SK-N-SH (cell line): ENCODE data around the gene RELT. TPM values are rescaled to one million over a fixed set of nuclear protein-coding genes. Genes with fewer than 3 reads are reported as not detected.

ENCODE experiments used
- CTCF ChIA-PET: fragments of 300-600, 350-600 bp; formaldehyde crosslinking; extraction: SDS; loops from one replicate; lab custom pipeline; 2021; lab: Yijun Ruan, JAX
- POLR2A ChIA-PET: fragments of 350-600 bp; sonication (Branson Sonifier 250); formaldehyde crosslinking; extraction: SDS; loops from one replicate; lab custom pipeline; 2020; ENCODE audit warnings: antibody characterized with exemption, inconsistent platforms; lab: Yijun Ruan, JAX
- DNase-seq: peaks from one replicate; pipeline ENCODE4 v3.0.0; 2012
- H2AFZ ChIP-seq: fragments of 200-600 bp; sonication (generic); 2 replicates; pipeline ENCODE4 v1.8.1; 2016; ENCODE audit warnings: antibody characterized with exemption, mild to moderate bottlenecking, low read depth
- H3F3A ChIP-seq: fragments of 200-600 bp; sonication (generic); replicated peaks from 2 replicates; pipeline ENCODE3; 2016; ENCODE audit warnings: antibody characterized with exemption, mild to moderate bottlenecking; ENCODE audit not compliant: insufficient read depth
- H3K27ac ChIP-seq, 2 experiments: fragments of 200-500 bp in 1 of 2; fragments of 200-600 bp in 1 of 2; sonication (Bioruptor generic) in 1 of 2; sonication (generic), shearing (Covaris generic) in 1 of 2; 2 replicates each; pipeline versions ENCODE4 v1.5.1 to v1.6.1; 2014 to 2016; ENCODE audit warnings: low read depth in 2 of 2, inconsistent platforms in 1 of 2, low read length in 1 of 2, mild to moderate bottlenecking in 1 of 2, mixed read lengths in 1 of 2
- H3K27me3 ChIP-seq: fragments of 200-600 bp; sonication (generic), shearing (Covaris generic); 2 replicates; pipeline ENCODE4 v1.6.1; 2016; ENCODE audit warnings: mixed run types; ENCODE audit not compliant: insufficient read depth
- H3K36me3 ChIP-seq, 2 experiments: fragments of 200-500 bp in 1 of 2; fragments of 200-600 bp in 1 of 2; sonication (Bioruptor generic) in 1 of 2; sonication (generic) in 1 of 2; replicated peaks in 1 of 2; 2 replicates each; pipeline versions ENCODE3 to v1.5.1; 2014 to 2016; ENCODE audit warnings: low read length in 1 of 2, mild to moderate bottlenecking in 1 of 2; ENCODE audit not compliant: insufficient read depth in 2 of 2, control insufficient read depth in 1 of 2
- H3K4me1 ChIP-seq, 2 experiments: fragments of 200-500 bp in 1 of 2; fragments of 200-600 bp in 1 of 2; sonication (Bioruptor generic) in 1 of 2; sonication (generic), shearing (Covaris generic) in 1 of 2; 2 replicates each; pipeline versions ENCODE4 v1.5.1 to v1.6.1; 2014 to 2016; ENCODE audit warnings: low read depth in 1 of 2, low read length in 1 of 2, mixed run types in 1 of 2; ENCODE audit not compliant: insufficient read depth in 2 of 2, control insufficient read depth in 1 of 2
- H3K4me2 ChIP-seq: fragments of 200-600 bp; sonication (generic), shearing (Covaris generic); 2 replicates; pipeline ENCODE4 v1.6.1; 2017; ENCODE audit warnings: mixed run types
- H3K4me3 ChIP-seq, 2 experiments: fragments of 200-500 bp in 1 of 2; fragments of 200-600 bp in 1 of 2; sonication (Bioruptor generic) in 1 of 2; sonication (generic), shearing (Covaris generic) in 1 of 2; 2 replicates each; pipeline versions ENCODE4 v1.5.1 to v1.8.1; 2014 to 2016; ENCODE audit warnings: low read depth in 2 of 2, inconsistent platforms in 1 of 2, low read length in 1 of 2, mild to moderate bottlenecking in 1 of 2, mixed read lengths in 1 of 2, moderate library complexity in 1 of 2
- H3K79me2 ChIP-seq: fragments of 200-600 bp; sonication (generic); 2 replicates; pipeline ENCODE4 v1.8.1; 2017; ENCODE audit warnings: mild to moderate bottlenecking; ENCODE audit not compliant: insufficient read depth
- H3K9ac ChIP-seq: fragments of 200-600 bp; sonication (generic); 2 replicates; pipeline ENCODE4 v1.6.1; 2017; ENCODE audit warnings: mixed run types
- H3K9me2 ChIP-seq: fragments of 200-600 bp; sonication (generic); 2 replicates; pipeline ENCODE4 v1.6.1; 2017; ENCODE audit warnings: mixed run types
- H3K9me3 ChIP-seq: fragments of 200-600 bp; sonication (generic); 2 replicates; pipeline ENCODE4 v1.6.1; 2017; ENCODE audit warnings: mixed run types, mild to moderate bottlenecking, moderate library complexity
- H4K20me1 ChIP-seq: fragments of 200-600 bp; sonication (generic); 2 replicates; pipeline ENCODE4 v1.6.1; 2017; ENCODE audit warnings: mild to moderate bottlenecking, mixed run types; ENCODE audit not compliant: insufficient read depth
- CHD2 ChIP-seq: fragments of 150-350 bp; IDR thresholded peaks from 2 replicates; pipeline ENCODE4 v1.6.1; 2018; ENCODE audit warnings: low read length; ENCODE audit not compliant: partially characterized antibody
- CTCF ChIP-seq: fragments of 200-600 bp; sonication (generic); IDR thresholded peaks from 2 replicates; pipeline ENCODE4 v1.6.1; 2017; ENCODE audit warnings: antibody characterized with exemption, mild to moderate bottlenecking, moderate library complexity
- EP300 ChIP-seq, 2 experiments: IDR thresholded peaks; 2 replicates each; pipeline versions ENCODE4 v1.4.0 to v1.6.1; 2012; ENCODE audit warnings: borderline replicate concordance in 1 of 2, low read depth in 1 of 2, low read length in 1 of 2
- EZH2phosphoT487 ChIP-seq: fragments of 200-600 bp; sonication (generic); IDR thresholded peaks from 2 replicates; pipeline ENCODE4 v1.6.1; 2017; ENCODE audit warnings: low read depth, mixed run types, mild to moderate bottlenecking, antibody characterized with exemption, moderate library complexity, borderline replicate concordance
- GABPA ChIP-seq: IDR thresholded peaks from 2 replicates; pipeline ENCODE4 v1.4.0; 2012; ENCODE audit warnings: low read depth, mild to moderate bottlenecking
- NRF1 ChIP-seq: IDR thresholded peaks from 2 replicates; pipeline ENCODE4 v1.6.1; 2012; ENCODE audit warnings: low read depth, mild to moderate bottlenecking, low read length
- POLR2AphosphoS5 ChIP-seq: IDR thresholded peaks from 2 replicates; pipeline ENCODE4 v1.6.1; 2012; ENCODE audit warnings: low read depth, low read length
- RAD21 ChIP-seq: IDR thresholded peaks from 2 replicates; pipeline ENCODE4 v1.6.1; 2012; ENCODE audit warnings: mild to moderate bottlenecking, low read length
- SIN3A ChIP-seq: IDR thresholded peaks from 2 replicates; pipeline ENCODE4 v1.6.1; 2012; ENCODE audit warnings: low read depth, mild to moderate bottlenecking, low read length, moderate library complexity, borderline replicate concordance
- SMC3 ChIP-seq: IDR thresholded peaks from 2 replicates; pipeline ENCODE4 v1.6.1; 2012; ENCODE audit warnings: low read depth, low read length, improper control_type of control experiment
- TAF1 ChIP-seq: IDR thresholded peaks from 2 replicates; pipeline ENCODE4 v1.6.1; 2012; ENCODE audit warnings: low read depth, mild to moderate bottlenecking, low read length, moderate library complexity, borderline replicate concordance
- TCF12 ChIP-seq: IDR thresholded peaks from 2 replicates; pipeline ENCODE4 v1.4.0; 2012
- ZBTB33 ChIP-seq: IDR thresholded peaks from 2 replicates; pipeline ENCODE4 v1.4.0; 2012; ENCODE audit warnings: low read depth, borderline replicate concordance
- WGBS: methylation state at CpG from one replicate; pipeline ENCODE4 v1.1.6; 2017; ENCODE audit warnings: low lambda C conversion rate; 5-methylcytosine and 5-hydroxymethylcytosine counted together
- polyA plus RNA-seq, 3 experiments: library from polyadenylated mRNA; depleted of rRNA; stranded (reverse); fragments of >200 nt; gene quantifications; 2 replicates each; pipeline ENCODE4 v1.2.3, GENCODE V29; 2012
- TF ChIP-seq, protein P1 (sequence below): IDR thresholded peaks from 2 replicates; pipeline ENCODE4 v1.6.1; 2012; ENCODE audit warnings: mild to moderate bottlenecking, low read depth, low read length, moderate library complexity
- TF ChIP-seq, protein P2 (sequence below): fragments of 150-350 bp; IDR thresholded peaks from 2 replicates; pipeline ENCODE4 v1.6.1; 2017; ENCODE audit warnings: antibody characterized with exemption, low read length, low read depth, borderline replicate concordance

Gene RELT
- polyA plus RNA-seq, 1 of the 3 experiments (the other 2 are of a cell fraction) = 4.3 TPM

GRCh38 chr11:73375830-73376159 is 404 bp upstream of the RELT start (continued):
- TF ChIP-seq, protein P1, sequence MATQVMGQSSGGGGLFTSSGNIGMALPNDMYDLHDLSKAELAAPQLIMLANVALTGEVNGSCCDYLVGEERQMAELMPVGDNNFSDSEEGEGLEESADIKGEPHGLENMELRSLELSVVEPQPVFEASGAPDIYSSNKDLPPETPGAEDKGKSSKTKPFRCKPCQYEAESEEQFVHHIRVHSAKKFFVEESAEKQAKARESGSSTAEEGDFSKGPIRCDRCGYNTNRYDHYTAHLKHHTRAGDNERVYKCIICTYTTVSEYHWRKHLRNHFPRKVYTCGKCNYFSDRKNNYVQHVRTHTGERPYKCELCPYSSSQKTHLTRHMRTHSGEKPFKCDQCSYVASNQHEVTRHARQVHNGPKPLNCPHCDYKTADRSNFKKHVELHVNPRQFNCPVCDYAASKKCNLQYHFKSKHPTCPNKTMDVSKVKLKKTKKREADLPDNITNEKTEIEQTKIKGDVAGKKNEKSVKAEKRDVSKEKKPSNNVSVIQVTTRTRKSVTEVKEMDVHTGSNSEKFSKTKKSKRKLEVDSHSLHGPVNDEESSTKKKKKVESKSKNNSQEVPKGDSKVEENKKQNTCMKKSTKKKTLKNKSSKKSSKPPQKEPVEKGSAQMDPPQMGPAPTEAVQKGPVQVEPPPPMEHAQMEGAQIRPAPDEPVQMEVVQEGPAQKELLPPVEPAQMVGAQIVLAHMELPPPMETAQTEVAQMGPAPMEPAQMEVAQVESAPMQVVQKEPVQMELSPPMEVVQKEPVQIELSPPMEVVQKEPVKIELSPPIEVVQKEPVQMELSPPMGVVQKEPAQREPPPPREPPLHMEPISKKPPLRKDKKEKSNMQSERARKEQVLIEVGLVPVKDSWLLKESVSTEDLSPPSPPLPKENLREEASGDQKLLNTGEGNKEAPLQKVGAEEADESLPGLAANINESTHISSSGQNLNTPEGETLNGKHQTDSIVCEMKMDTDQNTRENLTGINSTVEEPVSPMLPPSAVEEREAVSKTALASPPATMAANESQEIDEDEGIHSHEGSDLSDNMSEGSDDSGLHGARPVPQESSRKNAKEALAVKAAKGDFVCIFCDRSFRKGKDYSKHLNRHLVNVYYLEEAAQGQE = no peak

- peaks cover 8% of the 10 kb centered on the region for H3F3A ChIP-seq
- peak overlapping the region; percentile 67 to 87 for H3K4me3 ChIP-seq
- peak; percentile 76 for DNase-seq
- no peaks in the 10 kb centered on the region for H3K27me3 ChIP-seq
- H3K4me2 ChIP-seq = peak overlapping the region; percentile 100
- no peaks in the 10 kb centered on the region for H3K9me2 ChIP-seq
- peaks cover 10% of the 10 kb centered on the region; the same call in 1 of the 2 replicates for H4K20me1 ChIP-seq
- H3K36me3 ChIP-seq = no peaks in the 10 kb centered on the region
- H3K27ac ChIP-seq = peak overlapping the region; percentile 64 to 71; a peak in 3 of 4 replicates
- H3K4me1 ChIP-seq = peaks cover 3 to 19% of the 10 kb centered on the region in 2 experiments; a peak in 1 of 4 replicates
- H3K9me3 ChIP-seq = no peaks in the 10 kb centered on the region
- H3K9ac ChIP-seq = peak overlapping the region; percentile 96
- peaks cover 46% of the 10 kb centered on the region for H3K79me2 ChIP-seq
- H2AFZ ChIP-seq = peak overlapping the region; percentile 59; the same call in 1 of the 2 replicates
- CTCF ChIA-PET = interaction anchor here (0.6 to 22.4 kb wide), 11 partner anchors 10 to 284 kb away, joined by 3 to 313 read pairs (median 4); no protein-coding TSS in a partner anchor
- POLR2A ChIA-PET = interaction anchor here (0.6 kb wide), 1 partner anchor 211 kb away, joined by 3 read pairs; no protein-coding TSS in a partner anchor
- WGBS = 7% methylated on average over 52 of the region's 56 CpGs
- TF ChIP-seq POLR2AphosphoS5 = no peak
- no peak for TF ChIP-seq ZBTB33
- no peak for TF ChIP-seq RAD21
- TF ChIP-seq EZH2phosphoT487 = no peak
- TF ChIP-seq SIN3A = no peak
- TF ChIP-seq EP300 (IDR thresholded peaks at IDR 0.05; ENCODE audit: borderline replicate concordance in 1 of 2, low read depth in 1 of 2, low read length in 1 of 2) = no peak
- no peak for TF ChIP-seq CHD2
- TF ChIP-seq CTCF = no peak
- TF ChIP-seq, protein P1 = no peak
- peak; percentile 35; the same call in 1 of the 2 replicates for TF ChIP-seq TAF1
- TF ChIP-seq TCF12 = no peak
- TF ChIP-seq, protein P2, sequence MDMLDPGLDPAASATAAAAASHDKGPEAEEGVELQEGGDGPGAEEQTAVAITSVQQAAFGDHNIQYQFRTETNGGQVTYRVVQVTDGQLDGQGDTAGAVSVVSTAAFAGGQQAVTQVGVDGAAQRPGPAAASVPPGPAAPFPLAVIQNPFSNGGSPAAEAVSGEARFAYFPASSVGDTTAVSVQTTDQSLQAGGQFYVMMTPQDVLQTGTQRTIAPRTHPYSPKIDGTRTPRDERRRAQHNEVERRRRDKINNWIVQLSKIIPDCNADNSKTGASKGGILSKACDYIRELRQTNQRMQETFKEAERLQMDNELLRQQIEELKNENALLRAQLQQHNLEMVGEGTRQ = no peak
- no peak for TF ChIP-seq SMC3
- 0 out of 2 replicates have a peak, but pooled peaks have one; percentile 25 for TF ChIP-seq GABPA
- no peak for TF ChIP-seq NRF1
Observed at GRCh38 chr11:73376803-73377629, 817 bp downstream of the RELT start.
